Vagina (tissue), 2 donors: ENCODE results near the gene EDDM13.
"Not testable (repeated sequence)": the region's sequence is repeated elsewhere in the genome, so short reads cannot be mapped to it uniquely, and the experiment has no call there.

ENCODE experiments used
- CTCF ChIP-seq, 3 experiments: fragments of 450-650 bp in 2 of 3; fragments of 200-600 bp in 1 of 3; sonication (generic) in 1 of 3; IDR thresholded peaks; one replicate each; pipeline ENCODE4 v1.5.1; 2017 to 2019; ENCODE audit warnings: antibody characterized with exemption in 3 of 3, mild to moderate bottlenecking in 2 of 3, moderate library complexity in 2 of 3
- POLR2A ChIP-seq, 2 donors: fragments of 450-650 bp; IDR thresholded peaks; one replicate each; pipeline ENCODE4 v1.6.1; 2017; ENCODE audit warnings: antibody characterized with exemption in 2 of 2, mild to moderate bottlenecking in 2 of 2, moderate library complexity in 2 of 2

- TF ChIP-seq CTCF, POLR2A (IDR thresholded peaks at IDR 0.05): not testable (repeated sequence)
Measured at GRCh38 chr19:56261932-56262331, 10.6 kb upstream of the EDDM13 start.
